Cerebellar cortex (tissue), 1 donor: Measurements from ENCODE around the gene TMEM187.

Experiments
- DNase-seq: peaks from one replicate; pipeline ENCODE4 v3.0.0-alpha.2; 2015; ENCODE audit warnings: low spot score

The TMEM187 gene

GRCh38 chrX:153954558-153955227 is 17.9 kb upstream of the TMEM187 start:
- DNase-seq = no peak

- no peak for DNase-seq
These were observed 17.3 kb upstream of the TMEM187 start for GRCh38 chrX:153955228-153955732.

GRCh38 chrX:153956044-153956907 is 16.3 kb upstream of the TMEM187 start:
- DNase-seq = no peak

- DNase-seq = no peak
These were observed 15.3 kb upstream of the TMEM187 start for GRCh38 chrX:153957224-153957623.

GRCh38 chrX:153958605-153959004 is 13.9 kb upstream of the TMEM187 start:
- DNase-seq = no peak

- no peak for DNase-seq
These were observed 12.9 kb upstream of the TMEM187 start for GRCh38 chrX:153959649-153960048.

- no peak for DNase-seq
These were observed 12.5 kb upstream of the TMEM187 start for GRCh38 chrX:153960077-153960476.

- DNase-seq = no peak
These were observed 11.8 kb upstream of the TMEM187 start for GRCh38 chrX:153960786-153961185.

- no peak for DNase-seq
These were observed 11.3 kb upstream of the TMEM187 start for GRCh38 chrX:153961292-153961691.

GRCh38 chrX:153963546-153963945 is 9.0 kb upstream of the TMEM187 start:
- DNase-seq = no peak

- DNase-seq = no peak
These were observed 8.4 kb upstream of the TMEM187 start for GRCh38 chrX:153964105-153964504.

GRCh38 chrX:153965406-153965805 is 7.1 kb upstream of the TMEM187 start:
- DNase-seq = no peak

GRCh38 chrX:153966283-153966688 is 6.3 kb upstream of the TMEM187 start:
- peak; percentile 84 for DNase-seq

- no peak for DNase-seq
These were observed 5.6 kb upstream of the TMEM187 start for GRCh38 chrX:153966841-153967535.

- no peak for DNase-seq
These were observed 4.9 kb upstream of the TMEM187 start for GRCh38 chrX:153967536-153968224.

- no peak for DNase-seq
These were observed 4.3 kb upstream of the TMEM187 start for GRCh38 chrX:153968255-153968654.

GRCh38 chrX:153968754-153969124 is 3.8 kb upstream of the TMEM187 start:
- DNase-seq = no peak

- no peak for DNase-seq
These were observed 3.2 kb upstream of the TMEM187 start for GRCh38 chrX:153969125-153969903.

- DNase-seq = peak; percentile 59
These were observed 2.6 kb upstream of the TMEM187 start for GRCh38 chrX:153969904-153970356.

GRCh38 chrX:153970357-153971123 is 2.0 kb upstream of the TMEM187 start:
- DNase-seq = peak; percentile 81
